DMS53 (cell line): ENCODE measurements around the gene PI4K2A.
"Not testable (repeated sequence)": the region's sequence is repeated elsewhere in the genome, so short reads cannot be mapped to it uniquely, and the experiment has no call there.

Experiments
- DNase-seq: peaks from one replicate; lab custom pipeline; 2025; lab: John Stamatoyannopoulos, UW

PI4K2A gene

GRCh38 chr10:97632949-97633884 lies 7.3 kb upstream of the PI4K2A start, which contains the start of gene MORN4:
MORN4 (minus strand) TSS chr10:97633500; CDS start chr10:97619653, 13,847 bp downstream.
- peak; percentile 99 for DNase-seq

- peak; percentile 89 for DNase-seq
Measured at GRCh38 chr10:97633921-97634320, 6.5 kb upstream of the PI4K2A start.

- DNase-seq, result no peak
Measured at GRCh38 chr10:97635577-97635976, 4.9 kb upstream of the PI4K2A start.

- not testable (repeated sequence) for DNase-seq
Measured at GRCh38 chr10:97639090-97639489, 1.4 kb upstream of the PI4K2A start.

GRCh38 chr10:97640868-97641811 lies 669 bp downstream of the PI4K2A start:
- peak; percentile 81 for DNase-seq

GRCh38 chr10:97642471-97643159 lies 2.1 kb downstream of the PI4K2A start:
- DNase-seq, result not testable (repeated sequence)

GRCh38 chr10:97643441-97643985 lies 3.0 kb downstream of the PI4K2A start:
- peak; percentile 82 for DNase-seq

- no peak for DNase-seq
Measured at GRCh38 chr10:97644936-97645335, 4.5 kb downstream of the PI4K2A start.

GRCh38 chr10:97647556-97647955 lies 7.1 kb downstream of the PI4K2A start:
- no peak for DNase-seq

GRCh38 chr10:97648562-97649404 lies 8.3 kb downstream of the PI4K2A start:
- DNase-seq, result peak; percentile 98

GRCh38 chr10:97649405-97649750 lies 8.9 kb downstream of the PI4K2A start:
- not testable (repeated sequence) for DNase-seq

- no peak for DNase-seq
Measured at GRCh38 chr10:97650726-97651125, 10.3 kb downstream of the PI4K2A start.

- no peak for DNase-seq
Measured at GRCh38 chr10:97651773-97652172, 11.3 kb downstream of the PI4K2A start.

- DNase-seq, result no peak
Measured at GRCh38 chr10:97656777-97657176, 16.3 kb downstream of the PI4K2A start.

- DNase-seq, result no peak
Measured at GRCh38 chr10:97659589-97659988, 19.1 kb downstream of the PI4K2A start.

GRCh38 chr10:97664282-97664850 lies 23.9 kb downstream of the PI4K2A start:
- no peak for DNase-seq

- no peak for DNase-seq
Measured at GRCh38 chr10:97666992-97667391, 26.5 kb downstream of the PI4K2A start.

GRCh38 chr10:97667463-97667862 lies 27.0 kb downstream of the PI4K2A start:
- no peak for DNase-seq

GRCh38 chr10:97669571-97669970 lies 29.1 kb downstream of the PI4K2A start:
- no peak for DNase-seq
